ENCODE results near the gene SLC4A8.

SLC4A8 gene

DNA sequence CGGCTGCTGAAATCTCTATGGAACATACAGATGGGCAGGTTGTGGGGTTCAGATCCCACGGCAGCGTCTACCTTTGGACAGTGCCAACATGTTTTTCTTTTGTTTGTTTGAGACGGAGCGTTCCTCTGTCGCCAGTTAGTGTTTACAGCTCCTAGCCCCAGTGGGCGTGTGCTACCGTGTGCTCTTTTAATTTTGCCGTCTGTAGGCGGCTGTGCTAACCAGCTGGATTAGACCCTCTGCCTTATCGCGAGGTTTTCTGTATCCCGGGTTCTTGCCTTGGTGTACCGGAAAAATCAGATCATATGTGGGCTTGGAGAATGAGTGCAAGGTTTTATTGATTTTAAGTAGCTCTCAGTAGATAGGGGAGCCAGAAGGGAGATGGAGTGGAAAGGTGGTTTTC is 23.6 kb upstream of the SLC4A8 start:
- no peak overlapping the region for H3K27ac ChIP-seq
- no peak for TF ChIP-seq ZFX (IDR thresholded peaks at IDR 0.05)
- TF ChIP-seq, protein P1, sequence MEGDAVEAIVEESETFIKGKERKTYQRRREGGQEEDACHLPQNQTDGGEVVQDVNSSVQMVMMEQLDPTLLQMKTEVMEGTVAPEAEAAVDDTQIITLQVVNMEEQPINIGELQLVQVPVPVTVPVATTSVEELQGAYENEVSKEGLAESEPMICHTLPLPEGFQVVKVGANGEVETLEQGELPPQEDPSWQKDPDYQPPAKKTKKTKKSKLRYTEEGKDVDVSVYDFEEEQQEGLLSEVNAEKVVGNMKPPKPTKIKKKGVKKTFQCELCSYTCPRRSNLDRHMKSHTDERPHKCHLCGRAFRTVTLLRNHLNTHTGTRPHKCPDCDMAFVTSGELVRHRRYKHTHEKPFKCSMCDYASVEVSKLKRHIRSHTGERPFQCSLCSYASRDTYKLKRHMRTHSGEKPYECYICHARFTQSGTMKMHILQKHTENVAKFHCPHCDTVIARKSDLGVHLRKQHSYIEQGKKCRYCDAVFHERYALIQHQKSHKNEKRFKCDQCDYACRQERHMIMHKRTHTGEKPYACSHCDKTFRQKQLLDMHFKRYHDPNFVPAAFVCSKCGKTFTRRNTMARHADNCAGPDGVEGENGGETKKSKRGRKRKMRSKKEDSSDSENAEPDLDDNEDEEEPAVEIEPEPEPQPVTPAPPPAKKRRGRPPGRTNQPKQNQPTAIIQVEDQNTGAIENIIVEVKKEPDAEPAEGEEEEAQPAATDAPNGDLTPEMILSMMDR (conservative IDR thresholded peaks at IDR 0.05): no peak

DNA sequence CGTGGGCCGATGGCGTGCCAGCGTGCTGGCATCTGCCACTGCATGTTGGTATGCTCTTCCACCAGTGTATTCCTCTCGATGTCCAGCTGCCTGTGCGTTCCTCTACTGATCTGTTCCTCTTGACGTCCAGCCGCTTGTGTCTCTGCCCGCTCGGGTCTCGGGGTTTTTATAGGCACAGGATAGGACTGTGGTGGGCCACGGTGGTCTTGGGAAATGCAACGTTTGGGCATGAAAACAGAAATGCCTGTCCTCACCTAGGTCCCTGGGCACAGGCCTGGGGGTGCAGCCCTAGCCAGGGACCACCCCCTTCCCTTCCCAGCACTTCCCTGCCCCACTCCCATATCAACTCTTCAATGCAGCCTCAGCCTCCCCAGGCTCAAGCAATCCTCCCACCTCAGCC is 23.1 kb upstream of the SLC4A8 start:
- no peak for TF ChIP-seq ZFX (IDR thresholded peaks at IDR 0.05)
- TF ChIP-seq, protein P1 (conservative IDR thresholded peaks at IDR 0.05): no peak
- no peak overlapping the region for H3K27ac ChIP-seq

DNA sequence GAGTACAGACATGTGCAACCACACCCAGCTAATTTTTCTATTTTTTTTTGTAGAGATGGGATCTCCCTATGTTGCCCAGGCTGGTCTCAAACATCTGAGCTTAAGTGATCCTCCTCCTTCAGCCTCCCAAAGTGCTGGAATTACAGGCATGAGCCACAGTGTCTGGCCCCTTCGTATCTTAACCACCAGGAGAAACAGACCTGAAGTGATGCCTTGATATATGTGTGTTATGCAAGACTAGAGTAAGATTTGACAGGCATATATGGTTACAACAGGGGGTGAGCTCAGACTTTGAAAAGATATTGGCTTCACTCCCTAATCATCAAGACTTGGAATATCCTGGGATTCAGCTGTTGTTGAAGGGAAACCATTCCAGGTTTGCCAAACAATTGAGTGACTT is 22.7 kb upstream of the SLC4A8 start:
- no peak for TF ChIP-seq ZFX (IDR thresholded peaks at IDR 0.05)
- TF ChIP-seq, protein P1 (conservative IDR thresholded peaks at IDR 0.05): no peak

DNA sequence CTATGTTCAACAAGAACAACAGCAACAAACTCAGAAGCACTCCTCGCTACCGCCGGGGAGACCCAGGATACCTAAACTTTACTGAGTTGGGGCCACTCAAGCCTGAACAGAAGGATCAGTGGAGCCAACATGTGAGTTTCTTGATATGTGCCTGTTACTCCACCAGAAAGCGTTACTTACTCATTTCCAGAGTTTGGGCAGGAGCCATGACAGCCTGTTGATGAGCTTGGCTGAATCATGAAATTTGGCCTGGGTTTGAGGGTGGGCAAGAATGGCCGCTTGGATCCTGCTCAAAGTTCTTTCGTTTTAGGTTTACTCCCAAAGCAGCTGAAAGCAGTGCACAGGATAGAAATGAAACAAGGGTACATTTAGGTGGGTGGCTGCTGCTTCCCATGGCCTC is 21.5 kb upstream of the SLC4A8 start:
- H3K27ac ChIP-seq: no peak overlapping the region
- TF ChIP-seq, protein P1 (conservative IDR thresholded peaks at IDR 0.05): no peak
- TF ChIP-seq ZFX (IDR thresholded peaks at IDR 0.05): no peak

More for the DNA sequence above, 22.7 kb upstream of the SLC4A8 start:
- H3K27ac ChIP-seq: no peak overlapping the region

DNA sequence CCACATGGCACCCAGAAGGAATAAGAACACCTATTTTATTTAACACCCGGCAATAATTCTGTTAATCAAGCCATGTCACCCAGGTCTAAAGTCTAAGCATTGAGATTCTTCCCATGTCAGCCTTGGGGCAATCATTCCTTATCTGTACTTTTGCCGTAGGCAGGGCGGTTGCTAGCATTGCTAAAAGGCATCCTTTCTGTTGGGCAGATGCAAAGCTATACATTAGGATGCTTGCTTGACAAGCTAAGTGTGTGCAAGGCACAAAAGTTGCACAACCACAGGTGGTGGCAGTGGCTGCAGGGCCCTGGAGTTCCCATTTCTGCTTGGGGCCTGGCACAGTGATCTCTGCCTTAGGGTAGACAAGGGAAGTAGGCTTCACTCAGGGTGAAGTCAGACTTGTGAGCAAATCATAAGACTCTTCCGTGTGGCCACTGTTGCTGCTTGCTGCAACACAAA is 20.9 kb upstream of the SLC4A8 start:
- no peak for TF ChIP-seq ZFX (IDR thresholded peaks at IDR 0.05)
- TF ChIP-seq, protein P1 (conservative IDR thresholded peaks at IDR 0.05): no peak
- H3K27ac ChIP-seq: no peak overlapping the region

DNA sequence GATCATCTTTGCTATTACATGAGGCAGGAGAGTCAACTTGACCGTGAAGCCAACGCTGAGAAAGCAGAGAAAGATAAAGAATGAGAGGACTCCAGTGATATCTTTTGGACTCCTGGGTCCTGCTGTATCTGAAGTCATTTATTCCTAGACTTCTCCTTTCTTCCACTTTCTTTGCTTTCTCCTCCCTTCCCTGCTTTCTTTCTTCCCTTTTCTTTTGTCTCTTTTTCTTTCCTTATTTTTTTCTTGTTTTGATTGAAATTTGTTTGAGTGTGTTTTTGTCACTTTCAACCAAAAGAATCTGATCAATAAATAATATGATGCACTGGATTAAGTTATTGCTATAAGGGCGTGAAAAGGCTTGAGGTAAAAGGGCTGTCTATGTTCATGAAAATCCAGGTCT is 20.0 kb upstream of the SLC4A8 start:
- no peak for TF ChIP-seq ZFX (IDR thresholded peaks at IDR 0.05)
- TF ChIP-seq, protein P1 (conservative IDR thresholded peaks at IDR 0.05): no peak
- H3K27ac ChIP-seq: no peak overlapping the region

DNA sequence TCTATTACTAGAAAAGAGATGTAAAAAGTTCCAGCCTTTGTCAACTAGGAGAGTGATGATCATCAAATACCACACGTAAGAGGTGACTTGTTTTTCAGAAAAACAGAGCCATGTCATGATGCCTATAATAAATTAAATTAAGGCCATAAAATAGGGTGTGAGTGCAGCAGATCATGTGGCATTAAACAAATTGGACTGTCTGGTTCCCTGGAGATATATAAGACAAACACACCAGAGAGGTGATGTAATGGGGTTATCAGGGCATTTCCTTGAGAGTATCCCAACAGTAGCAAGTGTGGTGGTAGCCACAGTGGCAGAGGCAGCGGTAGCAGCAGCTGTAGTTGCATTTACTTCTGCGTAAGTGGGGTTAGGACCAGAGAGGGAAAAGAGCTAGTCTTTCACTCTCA is 18.8 kb upstream of the SLC4A8 start:
- TF ChIP-seq ZFX (IDR thresholded peaks at IDR 0.05): no peak
- TF ChIP-seq, protein P1 (conservative IDR thresholded peaks at IDR 0.05): no peak
- no peak overlapping the region; the same call in 1 of the 2 replicates for H3K27ac ChIP-seq
